Measurements from ENCODE around the gene ZBTB25.

The ZBTB25 gene

GRCh38 chr14:64500088-64500487 is 3.5 kb downstream of the ZBTB25 start (continued):
- TF ChIP-seq SNAI2 (CRISPR knock-in tag; IDR thresholded peaks at IDR 0.05): no peak
- no peak for TF ChIP-seq ZNF8 (CRISPR knock-in tag; IDR thresholded peaks at IDR 0.05)
- no peak for TF ChIP-seq ZC3H10 (CRISPR knock-in tag; IDR thresholded peaks at IDR 0.05)
- TF ChIP-seq TCF4 (CRISPR knock-in tag; IDR thresholded peaks at IDR 0.05; ENCODE audit: borderline replicate concordance): no peak

- TF ChIP-seq PPARA (CRISPR knock-in tag; IDR thresholded peaks at IDR 0.05; ENCODE audit: borderline replicate concordance) (no peak), OSR1 (CRISPR knock-in tag; IDR thresholded peaks at IDR 0.05) (no peak), CSRNP3 (CRISPR knock-in tag; IDR thresholded peaks at IDR 0.05) (no peak), ZFP30 (CRISPR knock-in tag; IDR thresholded peaks at IDR 0.05) (no peak), ISL1 (CRISPR knock-in tag; IDR thresholded peaks at IDR 0.05) (no peak), ESRRG (CRISPR knock-in tag; IDR thresholded peaks at IDR 0.05) (no peak), GLIS3 (CRISPR knock-in tag; IDR thresholded peaks at IDR 0.05) (no peak), TOX (CRISPR knock-in tag; IDR thresholded peaks at IDR 0.05; ENCODE audit: borderline replicate concordance) (no peak), RARB (CRISPR knock-in tag; IDR thresholded peaks at IDR 0.05) (no peak), SNAI2 (CRISPR knock-in tag; IDR thresholded peaks at IDR 0.05) (no peak), ZNF565 (CRISPR knock-in tag; conservative IDR thresholded peaks at IDR 0.05; ENCODE audit: low read depth) (no peak), ZNF8 (CRISPR knock-in tag; IDR thresholded peaks at IDR 0.05) (no peak), CSDC2 (CRISPR knock-in tag; IDR thresholded peaks at IDR 0.05) (no peak), ARNTL (CRISPR knock-in tag; IDR thresholded peaks at IDR 0.05; ENCODE audit: borderline replicate concordance, low read depth) (no peak)
- ATAC-seq: no peak
Observed at GRCh38 chr14:64496764-64497163, 6.9 kb downstream of the ZBTB25 start.

- TF ChIP-seq ZC3H10 (CRISPR knock-in tag; IDR thresholded peaks at IDR 0.05): no peak
- TF ChIP-seq TCF4 (CRISPR knock-in tag; IDR thresholded peaks at IDR 0.05; ENCODE audit: borderline replicate concordance): no peak
- TF ChIP-seq ARNTL (CRISPR knock-in tag; IDR thresholded peaks at IDR 0.05; ENCODE audit: borderline replicate concordance, low read depth): no peak
- TF ChIP-seq ZNF70 (CRISPR knock-in tag; IDR thresholded peaks at IDR 0.05): no peak
- TF ChIP-seq POU6F1 (CRISPR knock-in tag; IDR thresholded peaks at IDR 0.05; ENCODE audit: borderline replicate concordance, low read depth): no peak
- TF ChIP-seq GLIS3 (CRISPR knock-in tag; IDR thresholded peaks at IDR 0.05): no peak
- no peak for TF ChIP-seq SNAI2 (CRISPR knock-in tag; IDR thresholded peaks at IDR 0.05)
- no peak for TF ChIP-seq RARB (CRISPR knock-in tag; IDR thresholded peaks at IDR 0.05)
- TF ChIP-seq CSRNP3 (CRISPR knock-in tag; IDR thresholded peaks at IDR 0.05): no peak
- TF ChIP-seq ESRRG (CRISPR knock-in tag; IDR thresholded peaks at IDR 0.05): no peak
- TF ChIP-seq ZFP3 (CRISPR knock-in tag; IDR thresholded peaks at IDR 0.05): no peak
- TF ChIP-seq CREB5 (CRISPR knock-in tag; IDR thresholded peaks at IDR 0.05; ENCODE audit: low read depth): no peak
- no peak for TF ChIP-seq BACH2 (CRISPR knock-in tag; IDR thresholded peaks at IDR 0.05; ENCODE audit: borderline replicate concordance)
- no peak for ATAC-seq
Observed at GRCh38 chr14:64495252-64495651, 8.4 kb downstream of the ZBTB25 start.

GRCh38 chr14:64493455-64493854 is 10.2 kb downstream of the ZBTB25 start:
- no peak for ATAC-seq
- no peak for TF ChIP-seq ZNF8 (CRISPR knock-in tag; IDR thresholded peaks at IDR 0.05)
- no peak for TF ChIP-seq ZFP3 (CRISPR knock-in tag; IDR thresholded peaks at IDR 0.05)
- no peak for TF ChIP-seq SNAI2 (CRISPR knock-in tag; IDR thresholded peaks at IDR 0.05)
- no peak for TF ChIP-seq CREB5 (CRISPR knock-in tag; IDR thresholded peaks at IDR 0.05; ENCODE audit: low read depth)
- TF ChIP-seq ARNTL (CRISPR knock-in tag; IDR thresholded peaks at IDR 0.05; ENCODE audit: borderline replicate concordance, low read depth): no peak
- TF ChIP-seq BACH2 (CRISPR knock-in tag; IDR thresholded peaks at IDR 0.05; ENCODE audit: borderline replicate concordance): no peak
- no peak for TF ChIP-seq RARB (CRISPR knock-in tag; IDR thresholded peaks at IDR 0.05)
- TF ChIP-seq PATZ1 (CRISPR knock-in tag; IDR thresholded peaks at IDR 0.05; ENCODE audit: borderline replicate concordance): no peak
- TF ChIP-seq TSHZ2 (CRISPR knock-in tag; IDR thresholded peaks at IDR 0.05): no peak
